Neural cell (in vitro differentiated cells): ENCODE measurements around the gene IST1. TPM values are rescaled to one million over a fixed set of nuclear protein-coding genes. Genes with fewer than 3 reads are reported as not detected.

Experiments used
- H2AFZ ChIP-seq: fragments of 200-600, 300-800 bp; sonication (generic), shearing (Covaris generic); 2 replicates; pipeline ENCODE4 v1.6.0; 2014; ENCODE audit warnings: low read depth, mild to moderate bottlenecking, antibody characterized with exemption, low read length, moderate library complexity
- H3F3A ChIP-seq: fragments of 200-600 bp; shearing (Covaris generic); 2 replicates; pipeline ENCODE4 v1.6.1; 2016; ENCODE audit warnings: mild to moderate bottlenecking, moderate library complexity, mixed read lengths, antibody characterized with exemption, low read length; ENCODE audit not compliant: insufficient read depth, poor library complexity, severe bottlenecking
- H3K27ac ChIP-seq: fragments of 200-600, 300-800 bp; sonication (generic), shearing (Covaris generic); 2 replicates; pipeline ENCODE4 v1.5.1; 2014; ENCODE audit warnings: mild to moderate bottlenecking, low read length, moderate library complexity
- H3K27me3 ChIP-seq: fragments of 300-800, 200-600 bp; sonication (generic), shearing (Covaris generic); 2 replicates; pipeline ENCODE4 v1.6.0; 2014; ENCODE audit warnings: mild to moderate bottlenecking, low read depth, low read length, moderate library complexity; ENCODE audit not compliant: insufficient read depth
- H3K36me3 ChIP-seq: fragments of 300-800, 200-600 bp; sonication (generic), shearing (Covaris generic); 2 replicates; pipeline ENCODE4 v1.5.1; 2014; ENCODE audit warnings: mild to moderate bottlenecking, antibody characterized with exemption, low read length, moderate library complexity; ENCODE audit not compliant: insufficient read depth
- H3K4me2 ChIP-seq: fragments of 300-800, 200-600 bp; sonication (generic), shearing (Covaris generic); 2 replicates; pipeline ENCODE4 v1.6.0; 2014; ENCODE audit warnings: mild to moderate bottlenecking, low read length
- H3K4me3 ChIP-seq: fragments of 300-800, 200-600 bp; sonication (generic), shearing (Covaris generic); 2 replicates; pipeline ENCODE4 v1.5.1; 2014; ENCODE audit warnings: mild to moderate bottlenecking, low read length, moderate library complexity
- H3K79me2 ChIP-seq: fragments of 200-600 bp; shearing (Covaris generic); replicated peaks from 2 replicates; pipeline ENCODE4 v1.6.0; 2014; ENCODE audit warnings: mild to moderate bottlenecking, low read length, moderate library complexity; ENCODE audit not compliant: insufficient read depth
- H3K9ac ChIP-seq: fragments of 300-800, 200-600 bp; sonication (generic), shearing (Covaris generic); 2 replicates; pipeline ENCODE4 v1.6.1; 2016; ENCODE audit warnings: mild to moderate bottlenecking, low read length, mixed read lengths
- H3K9me2 ChIP-seq: fragments of 200-600 bp; shearing (Covaris generic); 2 replicates; pipeline ENCODE4 v1.6.1; 2016; ENCODE audit warnings: mild to moderate bottlenecking, low read length, mixed read lengths; ENCODE audit not compliant: insufficient read depth
- H3K9me3 ChIP-seq: fragments of 200-600, 300-800 bp; sonication (generic), shearing (Covaris generic); 2 replicates; pipeline ENCODE4 v1.6.1; 2016; ENCODE audit warnings: mild to moderate bottlenecking, mixed run types, low read length, moderate library complexity, mixed read lengths
- H4K20me1 ChIP-seq: fragments of 200-600 bp; shearing (Covaris generic); 2 replicates; pipeline ENCODE4 v1.6.1; 2016; ENCODE audit warnings: mild to moderate bottlenecking, mixed run types; ENCODE audit not compliant: insufficient read depth
- EP300 ChIP-seq: fragments of 450-650 bp; conservative IDR thresholded peaks from 2 replicates; pipeline ENCODE4 v1.6.1; 2014; ENCODE audit warnings: antibody characterized with exemption, mild to moderate bottlenecking, moderate library complexity; ENCODE audit not compliant: poor library complexity, severe bottlenecking
- EZH2 ChIP-seq: fragments of 200-600, 300-800 bp; shearing (Covaris generic), sonication (generic); IDR thresholded peaks from 2 replicates; pipeline ENCODE4 v1.6.1; 2014; ENCODE audit warnings: antibody characterized with exemption, low read length, borderline replicate concordance, mild to moderate bottlenecking; ENCODE audit not compliant: insufficient read depth, poor library complexity, severe bottlenecking
- MXI1 ChIP-seq: fragments of 450-650 bp; conservative IDR thresholded peaks from 2 replicates; pipeline ENCODE4 v1.6.1; 2014; ENCODE audit warnings: antibody characterized with exemption, mild to moderate bottlenecking; ENCODE audit not compliant: poor library complexity, severe bottlenecking
- POLR2AphosphoS5 ChIP-seq: IDR thresholded peaks from 2 replicates; pipeline ENCODE4 v1.6.1; 2012
- RAD21 ChIP-seq: fragments of 450-650 bp; conservative IDR thresholded peaks from 2 replicates; pipeline ENCODE4 v1.6.1; 2014; ENCODE audit warnings: antibody characterized with exemption, mild to moderate bottlenecking, moderate library complexity
- REST ChIP-seq: IDR thresholded peaks from 2 replicates; pipeline ENCODE4 v1.6.1; 2012; ENCODE audit warnings: borderline replicate concordance
- SMC3 ChIP-seq: fragments of 450-650 bp; conservative IDR thresholded peaks from 2 replicates; pipeline ENCODE4 v1.6.1; 2014; ENCODE audit warnings: antibody characterized with exemption, mild to moderate bottlenecking, moderate library complexity; ENCODE audit not compliant: poor library complexity
- TAF1 ChIP-seq: IDR thresholded peaks from 2 replicates; pipeline ENCODE4 v1.6.1; 2012; ENCODE audit warnings: low read depth
- polyA plus RNA-seq: library from polyadenylated mRNA; depleted of rRNA; stranded (reverse); fragments of >200 nt; gene quantifications from 2 replicates; pipeline ENCODE4 v1.2.3, GENCODE V29; 2014
- TF ChIP-seq, protein P1 (sequence below): fragments of 450-650 bp; IDR thresholded peaks from 2 replicates; pipeline ENCODE4 v1.5.1; 2014; ENCODE audit warnings: antibody characterized with exemption, mild to moderate bottlenecking, moderate library complexity; ENCODE audit not compliant: poor library complexity, severe bottlenecking

The IST1 gene
- polyA plus RNA-seq, 1 donor from 2014 or later = 389 TPM

GRCh38 chr16:71883168-71883848 lies 12.0 kb upstream of the IST1 start:
- Histone ChIP-seq H3K79me2 (peaks cover 42% of the 10 kb centered on the region), H3K27me3 (no peaks in the 10 kb centered on the region), H3K9me3 (no peaks in the 10 kb centered on the region), H3K4me3 (peak overlapping the region; percentile 81), H3K4me2 (peak overlapping the region; percentile 100), H3F3A (peaks cover 4% of the 10 kb centered on the region), H4K20me1 (peaks cover 5% of the 10 kb centered on the region), H3K36me3 (peaks cover 11% of the 10 kb centered on the region), H3K9me2 (no peaks in the 10 kb centered on the region), H2AFZ (peak overlapping the region; percentile 51), H3K27ac (peak overlapping the region; percentile 99), H3K9ac (peak overlapping the region; percentile 99)
- TF ChIP-seq MXI1 = peak; percentile 16
- TF ChIP-seq, protein P1, sequence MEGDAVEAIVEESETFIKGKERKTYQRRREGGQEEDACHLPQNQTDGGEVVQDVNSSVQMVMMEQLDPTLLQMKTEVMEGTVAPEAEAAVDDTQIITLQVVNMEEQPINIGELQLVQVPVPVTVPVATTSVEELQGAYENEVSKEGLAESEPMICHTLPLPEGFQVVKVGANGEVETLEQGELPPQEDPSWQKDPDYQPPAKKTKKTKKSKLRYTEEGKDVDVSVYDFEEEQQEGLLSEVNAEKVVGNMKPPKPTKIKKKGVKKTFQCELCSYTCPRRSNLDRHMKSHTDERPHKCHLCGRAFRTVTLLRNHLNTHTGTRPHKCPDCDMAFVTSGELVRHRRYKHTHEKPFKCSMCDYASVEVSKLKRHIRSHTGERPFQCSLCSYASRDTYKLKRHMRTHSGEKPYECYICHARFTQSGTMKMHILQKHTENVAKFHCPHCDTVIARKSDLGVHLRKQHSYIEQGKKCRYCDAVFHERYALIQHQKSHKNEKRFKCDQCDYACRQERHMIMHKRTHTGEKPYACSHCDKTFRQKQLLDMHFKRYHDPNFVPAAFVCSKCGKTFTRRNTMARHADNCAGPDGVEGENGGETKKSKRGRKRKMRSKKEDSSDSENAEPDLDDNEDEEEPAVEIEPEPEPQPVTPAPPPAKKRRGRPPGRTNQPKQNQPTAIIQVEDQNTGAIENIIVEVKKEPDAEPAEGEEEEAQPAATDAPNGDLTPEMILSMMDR = no peak
- peak; percentile 45 for TF ChIP-seq REST
- TF ChIP-seq POLR2AphosphoS5 = no peak

DNA sequence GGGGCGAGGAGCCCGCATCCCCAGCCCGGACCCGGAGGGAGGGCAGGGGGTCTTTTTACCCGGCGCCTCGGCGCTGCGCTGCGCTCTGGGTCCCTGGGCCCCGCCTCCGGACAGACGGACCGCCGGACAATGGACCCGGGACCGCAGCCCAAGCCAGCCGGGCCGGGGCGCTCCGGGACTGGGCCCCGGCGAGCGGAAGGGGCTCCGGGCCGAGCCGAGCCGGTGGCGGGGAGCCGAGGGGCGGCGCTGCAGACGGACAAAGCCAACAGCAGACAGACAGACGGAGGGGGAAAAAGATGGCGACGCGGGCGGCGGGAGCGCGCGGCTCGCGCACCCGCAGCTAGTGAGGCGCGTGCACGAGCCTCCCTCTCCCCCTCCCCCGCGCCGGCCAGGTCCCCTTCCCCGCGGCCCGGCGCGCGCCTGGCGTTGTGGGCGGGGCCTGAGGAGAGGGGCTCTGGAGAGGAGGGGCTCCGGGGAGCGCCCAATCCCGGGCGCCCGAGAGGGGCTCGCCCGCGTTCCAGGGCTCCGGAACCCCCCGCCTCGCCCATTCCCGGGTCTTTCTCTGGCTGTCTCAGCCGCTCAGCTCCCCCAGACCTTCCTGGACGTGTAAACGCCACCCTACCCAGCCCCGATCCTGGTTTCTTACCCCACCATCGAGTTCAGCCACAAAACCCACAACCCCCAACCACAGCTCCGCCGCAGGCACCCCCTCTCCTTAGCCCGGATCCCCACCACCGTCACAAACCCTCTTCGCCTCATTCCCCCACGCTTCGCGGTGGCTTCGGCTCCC lies 11.3 kb upstream of the IST1 start, which contains the start of gene ZNF821:
Gene ZNF821, minus strand, starts transcription at position 334 of the 790 bp plus-strand sequence. CDS start 4,236 bp downstream, outside the sequence.
- Histone ChIP-seq H3K27me3 (no peaks in the 10 kb centered on the region), H3K27ac (peak within 1 kb of the TSS; percentile 99), H3K4me3 (peak within 1 kb of the TSS; percentile 81), H4K20me1 (peaks cover 5% of the 10 kb centered on the region), H3K4me2 (peak within 1 kb of the TSS; percentile 100), H3K9me2 (no peaks in the 10 kb centered on the region), H3K9me3 (no peaks in the 10 kb centered on the region), H3K36me3 (peaks cover 8% of the 10 kb centered on the region), H3K79me2 (peaks cover 40% of the 10 kb centered on the region), H3F3A (peaks cover 4% of the 10 kb centered on the region), H2AFZ (peak within 1 kb of the TSS; percentile 100), H3K9ac (peak within 1 kb of the TSS; percentile 99)
- TF ChIP-seq POLR2AphosphoS5 = peak; percentile 94
- peak; percentile 29 for TF ChIP-seq SMC3
- no peak for TF ChIP-seq EZH2
- TF ChIP-seq MXI1 = peak; percentile 69
- TF ChIP-seq EP300 = peak; percentile 60
- no peak for TF ChIP-seq RAD21
- peak; percentile 90 for TF ChIP-seq REST
- TF ChIP-seq, protein P1 = peak; percentile 53
- TF ChIP-seq TAF1 = peak; percentile 83
